GM12878 (cell line): ENCODE data around the gene ENDOV. TPM values are rescaled to one million over a fixed set of nuclear protein-coding genes. Genes with fewer than 3 reads are reported as not detected.

Source experiments
- ATAC-seq: fragments of 200-7000 bp; cut with Tn5 transposase; 3 replicates; pipeline ENCODE4 v1.9.1; 2020; ENCODE audit warnings: mild to moderate bottlenecking, moderate library complexity
- BruUV-seq: library from RNA; stranded (reverse); fragments of 400-500 nt; replicated peaks from 2 replicates; lab custom pipeline; 2021; lab: Mats Ljungman, UMichigan
- CTCF ChIA-PET: fragments of 300-600 bp; sonication (Branson Sonifier 250); formaldehyde crosslinking; extraction: SDS; loops from one replicate; lab custom pipeline; 2021; ENCODE audit warnings: inconsistent platforms; lab: Yijun Ruan, JAX
- POLR2A ChIA-PET: fragments of 350-600 bp; formaldehyde crosslinking; extraction: SDS; loops from one replicate; lab custom pipeline; 2021; ENCODE audit warnings: inconsistent platforms; lab: Charles Lee
- RAD21 ChIA-PET: fragments of 300-600 bp; sonication (Branson Sonifier 250); formaldehyde crosslinking; loops from one replicate; lab custom pipeline; 2023; ENCODE audit warnings: antibody characterized with exemption; ENCODE audit not compliant: unreplicated experiment; lab: Charles Lee
- SMC1A ChIA-PET: fragments of 300-600 bp; sonication (Branson Sonifier 250); formaldehyde crosslinking; loops from one replicate; lab custom pipeline; 2023; ENCODE audit not compliant: unreplicated experiment, uncharacterized antibody; lab: Charles Lee
- DNase-seq: peaks from one replicate; pipeline ENCODE4 v3.0.0-alpha.2; 2011; ENCODE audit warnings: low read depth, low spot score
- FAIRE-seq: peaks from 3 replicates; lab custom pipeline; 2011; peaks lifted over from hg19 to GRCh38; lab: Jason Lieb, UNC
- H2AFZ ChIP-seq: 2 replicates; pipeline ENCODE4 v1.6.0; 2011; ENCODE audit warnings: low read depth, low read length, control low read depth; ENCODE audit not compliant: control insufficient read depth
- H3K27ac ChIP-seq: 2 replicates; pipeline ENCODE4 v1.5.1; 2011; ENCODE audit warnings: control low read depth; ENCODE audit not compliant: control insufficient read depth, insufficient read depth
- H3K27me3 ChIP-seq, 2 experiments: replicated peaks in 1 of 2; 2 replicates each; pipeline versions ENCODE4 v1.6.0 to v1.6.1; 2011; ENCODE audit warnings: low read length in 1 of 2; ENCODE audit not compliant: control insufficient read depth in 2 of 2, insufficient read depth in 2 of 2
- H3K36me3 ChIP-seq, 2 experiments: 2 replicates each; pipeline ENCODE4 v1.5.1; 2011; ENCODE audit warnings: low read length in 1 of 2; ENCODE audit not compliant: control insufficient read depth in 2 of 2, insufficient read depth in 2 of 2
- H3K4me1 ChIP-seq: 2 replicates; pipeline ENCODE4 v1.6.1; 2011; ENCODE audit warnings: mild to moderate bottlenecking, low read length, moderate library complexity, mixed read lengths; ENCODE audit not compliant: control insufficient read depth, insufficient read depth
- H3K4me2 ChIP-seq: 2 replicates; pipeline ENCODE4 v1.6.0; 2011; ENCODE audit warnings: control low read depth; ENCODE audit not compliant: control insufficient read depth, insufficient read depth
- H3K4me3 ChIP-seq: fragments of 200-600 bp; sonication (generic); 2 replicates; pipeline ENCODE4 v1.5.1; 2016
- H3K79me2 ChIP-seq: 2 replicates; pipeline ENCODE4 v1.6.0; 2011; ENCODE audit warnings: low read length; ENCODE audit not compliant: control insufficient read depth, insufficient read depth
- H3K9ac ChIP-seq: 2 replicates; pipeline ENCODE4 v1.8.0; 2011; ENCODE audit warnings: low read length, control low read depth, mixed read lengths; ENCODE audit not compliant: control insufficient read depth, insufficient read depth
- H3K9me3 ChIP-seq: replicated peaks from 3 replicates; pipeline ENCODE4 v1.5.1; 2011; ENCODE audit warnings: mild to moderate bottlenecking, low read length; ENCODE audit not compliant: control insufficient read depth, insufficient read depth
- H4K20me1 ChIP-seq: 2 replicates; pipeline ENCODE4 v1.6.0; 2011; ENCODE audit not compliant: control insufficient read depth, insufficient read depth
- BCLAF1 ChIP-seq: fragments of 450-650 bp; IDR thresholded peaks from 2 replicates; pipeline ENCODE4 v1.6.1; 2017; ENCODE audit warnings: antibody characterized with exemption, mild to moderate bottlenecking, moderate library complexity
- CBFB ChIP-seq: IDR thresholded peaks from 2 replicates; pipeline ENCODE4 v1.6.1; 2016; ENCODE audit warnings: antibody characterized with exemption, low read depth
- CREB1 ChIP-seq: IDR thresholded peaks from 2 replicates; pipeline ENCODE4 v1.6.1; 2012; ENCODE audit warnings: low read depth, mild to moderate bottlenecking, inconsistent platforms
- E2F8 ChIP-seq: fragments of 450-650 bp; IDR thresholded peaks from 2 replicates; pipeline ENCODE4 v1.6.1; 2018; ENCODE audit warnings: mild to moderate bottlenecking, low read depth, moderate library complexity; ENCODE audit not compliant: partially characterized antibody
- HDAC2 ChIP-seq: fragments of 200-600 bp; sonication (generic); IDR thresholded peaks from 2 replicates; pipeline ENCODE4 v1.6.1; 2017
- MAX ChIP-seq: IDR thresholded peaks from 2 replicates; pipeline ENCODE4 v1.6.1; 2012; ENCODE audit warnings: low read depth, low read length, improper control_type of control experiment
- PAX5 ChIP-seq: IDR thresholded peaks from 2 replicates; pipeline ENCODE4 v1.6.1; 2011; ENCODE audit warnings: low read depth, low read length, borderline replicate concordance
- POU2F2 ChIP-seq: IDR thresholded peaks from 3 replicates; pipeline ENCODE4 v1.6.1; 2011; ENCODE audit warnings: low read depth, mild to moderate bottlenecking, low read length, borderline replicate concordance
- ZBTB40 ChIP-seq: fragments of 450-650 bp; IDR thresholded peaks from 2 replicates; pipeline ENCODE4 v1.6.1; 2016; ENCODE audit warnings: mild to moderate bottlenecking, moderate library complexity, borderline replicate concordance
- ZNF592 ChIP-seq: fragments of 450-650 bp; IDR thresholded peaks from 2 replicates; pipeline ENCODE4 v1.6.1; 2017; ENCODE audit warnings: mild to moderate bottlenecking, moderate library complexity
- WGBS: methylation state at CpG from one replicate; pipeline ENCODE4 v1.1.6; 2016; ENCODE audit warnings: low lambda C conversion rate; ENCODE audit not compliant: insufficient replicate concordance, insufficient coverage; ENCODE audit errors: missing lambda C conversion rate; 5-methylcytosine and 5-hydroxymethylcytosine counted together
- in situ Hi-C: fragments of 300-500 bp; cut with MboI; formaldehyde crosslinking; loops from 9 replicates; pipeline ENCODE4 v1.14.3; 2018; ENCODE audit warnings: mixed read lengths
- intact Hi-C: fragments of 100-400 bp; cut with micrococcal nuclease; formaldehyde crosslinking; loops from one replicate; pipeline ENCODE4 v1.14.2; 2022; ENCODE audit not compliant: unreplicated experiment
- polyA plus RNA-seq, 11 experiments: library from polyadenylated mRNA; depleted of rRNA in 4 of 11; unstranded in 6 of 11; stranded (reverse) in 5 of 11; fragments of >200 nt; fragmentation: Nextera tagmentation in 4 of 11; fragmentation: Illumina TruSeq in 1 of 11; extraction: Ambion mirVana in 4 of 11; extraction: Trizol in 1 of 11; gene quantifications; 1 replicate in 1 of 11; 2 replicates in 10 of 11; pipeline versions ENCODE4 v1.2.1 to v1.2.3, GENCODE V29; 2011 to 2016; ENCODE audit warnings: inconsistent platforms in 2 of 11, missing spikeins in 2 of 11, low read depth in 1 of 11
- total RNA-seq, 4 experiments: library from RNA; depleted of rRNA in 3 of 4; stranded (reverse); fragments of >200 nt in 3 of 4; fragmentation: Illumina TruSeq in 1 of 4; extraction: Trizol in 1 of 4; gene quantifications; 2 replicates each; pipeline versions ENCODE4 v1.2.1 to v1.2.3, GENCODE V29; 2013 to 2021

The ENDOV gene
- total and polyA plus RNA-seq, 10 of the 15 experiments (the other 5 are each of a cell fraction or from before 2014, with no cell fraction given) = 0.63 to 11.9 (median 8.1) TPM

GRCh38 chr17:80372456-80372855, 42.5 kb upstream of the ENDOV start:
- H3K27me3 ChIP-seq = no peaks in the 10 kb centered on the region
- H3K27ac ChIP-seq = no peak overlapping the region
- ChIA-PET SMC1A (no interaction called here), POLR2A (no interaction called here), RAD21 (no interaction called here), CTCF (interaction anchor here (1.2 kb wide), 1 partner anchor 177 kb away, joined by 3 read pairs; no protein-coding TSS in a partner anchor)
- no peaks in the 10 kb centered on the region for H3K4me1 ChIP-seq
- in situ Hi-C loops = no loop called here
- H3K79me2 ChIP-seq = no peaks in the 10 kb centered on the region
- no peaks in the 10 kb centered on the region for H3K9me3 ChIP-seq
- no peak overlapping the region for H3K4me2 ChIP-seq
- no TSS peak for BruUV-seq
- DNase-seq (no peak), FAIRE-seq (no peak), ATAC-seq (no peak)
- peaks cover 33 to 46% of the 10 kb centered on the region in 2 experiments for H3K36me3 ChIP-seq
- intact Hi-C loops = no loop called here
- WGBS = 92% methylated on average over 11 of the region's 11 CpGs
- no peak overlapping the region for H2AFZ ChIP-seq
- no peak overlapping the region for H3K9ac ChIP-seq
- no peaks in the 10 kb centered on the region for H4K20me1 ChIP-seq
- H3K4me3 ChIP-seq = no peak overlapping the region
- TF ChIP-seq ZBTB40 (no peak), E2F8 (no peak), MAX (no peak), HDAC2 (no peak), BCLAF1 (no peak), POU2F2 (no peak), PAX5 (no peak), ZNF592 (no peak), CBFB (no peak), CREB1 (no peak)
